CD4-positive, alpha-beta T cell treated with Interleukin-15 for 1 hour (primary cell): ENCODE results near the gene MZT1.

Source experiments
- DNase-seq: peaks from one replicate; pipeline ENCODE4 v3.0.0-alpha.2; 2020

MZT1 gene

GRCh38 chr13:72678312-72678711 is 49.1 kb downstream of the MZT1 start:
- no peak for DNase-seq

- no peak for DNase-seq
These were observed 50.0 kb downstream of the MZT1 start for GRCh38 chr13:72677431-72677830.

- DNase-seq, result no peak
These were observed 61.0 kb downstream of the MZT1 start for GRCh38 chr13:72666391-72666790.

- DNase-seq, result no peak
These were observed 64.9 kb downstream of the MZT1 start for GRCh38 chr13:72662548-72662947.
